K562 (cell line): ENCODE measurements around the gene LTBP4. TPM values are rescaled to one million over a fixed set of nuclear protein-coding genes. Genes with fewer than 3 reads are reported as not detected.
A peak's percentile ranks its signal among the peaks of the same experiment; 100 is the strongest.

Source experiments
- BCL6 ChIP-seq: fragments of 250-450 bp; sonication (Bioruptor Pico); IDR thresholded peaks from 2 replicates; pipeline ENCODE4 v1.4.0; 2020
- CBX5 ChIP-seq: IDR thresholded peaks from 2 replicates; pipeline ENCODE4 v1.6.1; 2014; ENCODE audit warnings: low read depth, borderline replicate concordance
- E2F6 ChIP-seq, 2 experiments: IDR thresholded peaks; 2 replicates each; pipeline ENCODE4 v1.6.1; 2011; ENCODE audit warnings: borderline replicate concordance in 1 of 2, control low read depth in 1 of 2, low read depth in 1 of 2, low read length in 1 of 2, mild to moderate bottlenecking in 1 of 2, mixed read lengths in 1 of 2, moderate library complexity in 1 of 2; ENCODE audit not compliant: insufficient read depth in 1 of 2, insufficient read length in 1 of 2, poor library complexity in 1 of 2, severe bottlenecking in 1 of 2; ENCODE audit errors: extremely low read depth in 1 of 2
- FOXM1 ChIP-seq, 2 experiments: fragments of 450-650 bp in 1 of 2; sonication (generic) in 1 of 2; formaldehyde crosslinking in 1 of 2; IDR thresholded peaks; 2 replicates each; pipeline versions ENCODE4 v1.6.1 to v1.9.0; 2017 to 2022; ENCODE audit warnings: low read depth in 2 of 2, mild to moderate bottlenecking in 2 of 2, missing genetic modification reagents in 1 of 2, moderate library complexity in 1 of 2
- HDGF ChIP-seq: fragments of 450-650 bp; IDR thresholded peaks from 2 replicates; pipeline ENCODE4 v1.6.1; 2016
- MCM5 ChIP-seq: fragments of 450-650 bp; IDR thresholded peaks from 2 replicates; pipeline ENCODE4 v1.6.1; 2016; ENCODE audit warnings: low read depth
- MXD1 ChIP-seq: fragments of 250-450 bp; sonication (Bioruptor Pico); IDR thresholded peaks from 2 replicates; pipeline ENCODE4 v1.8.0; 2021; ENCODE audit warnings: borderline replicate concordance, mild to moderate bottlenecking, moderate library complexity; ENCODE audit not compliant: poor library complexity, severe bottlenecking
- MYBL2 ChIP-seq, 2 experiments: fragments of 450-650 bp in 1 of 2; sonication (generic) in 1 of 2; formaldehyde crosslinking in 1 of 2; IDR thresholded peaks; 2 replicates each; pipeline versions ENCODE4 v1.6.1 to v1.8.1; 2017 to 2022; ENCODE audit warnings: borderline replicate concordance in 1 of 2, inconsistent platforms in 1 of 2, low read depth in 1 of 2, mild to moderate bottlenecking in 1 of 2, missing genetic modification reagents in 1 of 2, moderate library complexity in 1 of 2
- NEUROD1 ChIP-seq: fragments of 150-350 bp; IDR thresholded peaks from 2 replicates; pipeline ENCODE4 v1.6.1; 2014; ENCODE audit warnings: borderline replicate concordance, low read length, low read depth; ENCODE audit not compliant: partially characterized antibody
- POLR2B ChIP-seq: fragments of 450-650 bp; IDR thresholded peaks from 2 replicates; pipeline ENCODE4 v1.6.1; 2018; ENCODE audit warnings: low read depth; ENCODE audit not compliant: partially characterized antibody
- POLR2G ChIP-seq: fragments of 200-400 bp; formaldehyde crosslinking; IDR thresholded peaks from 2 replicates; pipeline ENCODE4 v1.6.1; 2017; ENCODE audit warnings: low read depth, mild to moderate bottlenecking, antibody characterized with exemption, low read length, moderate library complexity
- RB1 ChIP-seq: fragments of 450-650 bp; IDR thresholded peaks from 2 replicates; pipeline ENCODE4 v1.6.1; 2017; ENCODE audit warnings: low read depth, mild to moderate bottlenecking
- SIX5 ChIP-seq, 2 experiments: IDR thresholded peaks; 2 replicates each; pipeline ENCODE4 v1.6.1; 2011; ENCODE audit warnings: low read length in 2 of 2, borderline replicate concordance in 1 of 2, low read depth in 1 of 2, mild to moderate bottlenecking in 1 of 2, moderate library complexity in 1 of 2; ENCODE audit not compliant: insufficient read depth in 1 of 2
- SP2 ChIP-seq: IDR thresholded peaks from 2 replicates; pipeline ENCODE4 v1.6.1; 2011; ENCODE audit warnings: mild to moderate bottlenecking, low read depth, low read length, moderate library complexity; ENCODE audit not compliant: poor library complexity, severe bottlenecking; ENCODE audit errors: extremely low read depth
- SREBF1 ChIP-seq: fragments of 150-350 bp; IDR thresholded peaks from 2 replicates; pipeline ENCODE4 v1.6.1; 2014; ENCODE audit warnings: antibody characterized with exemption, low read depth, low read length, borderline replicate concordance
- TRIM24 ChIP-seq, 2 experiments: fragments of 450-650 bp; IDR thresholded peaks; 2 replicates each; pipeline ENCODE4 v1.6.1; 2016
- U2AF1 ChIP-seq: fragments of 200-400 bp; formaldehyde crosslinking; optimal IDR thresholded peaks from 2 replicates; pipeline ENCODE3; 2017; ENCODE audit warnings: mild to moderate bottlenecking, low read depth, low read length, moderate library complexity
- ZBTB7A ChIP-seq: IDR thresholded peaks from 2 replicates; pipeline ENCODE4 v1.6.1; 2011; ENCODE audit warnings: low read depth, mild to moderate bottlenecking, low read length, moderate library complexity, borderline replicate concordance; ENCODE audit not compliant: control insufficient read depth
- ZFP1 ChIP-seq: fragments of 450-650 bp; formaldehyde crosslinking; IDR thresholded peaks from 2 replicates; pipeline ENCODE4 v1.4.0; 2020; ENCODE audit warnings: mild to moderate bottlenecking, mixed read lengths
- ZNF146 ChIP-seq: IDR thresholded peaks from one replicate; pipeline ENCODE4 v1.6.1; 2018; ENCODE audit warnings: missing compliant biosample characterization; ENCODE audit not compliant: unreplicated experiment
- ZNF551 ChIP-seq: fragments of 250-450 bp; sonication (Bioruptor Pico); IDR thresholded peaks from 2 replicates; pipeline ENCODE4 v1.5.0; 2021; ENCODE audit warnings: mild to moderate bottlenecking, moderate library complexity
- ZNF583 ChIP-seq: fragments of 250-450 bp; sonication (Bioruptor Pico); IDR thresholded peaks from 2 replicates; pipeline ENCODE4 v1.4.0; 2020
- ZNF778 ChIP-seq: fragments of 450-650 bp; formaldehyde crosslinking; IDR thresholded peaks from 2 replicates; pipeline ENCODE4 v1.4.0; 2020; ENCODE audit warnings: mild to moderate bottlenecking, moderate library complexity
- polyA plus RNA-seq, 8 experiments: library from polyadenylated mRNA; depleted of rRNA in 4 of 8; stranded (reverse) in 5 of 8; unstranded in 3 of 8; fragments of >200 nt; fragmentation: Nextera tagmentation in 2 of 8; fragmentation: Illumina TruSeq in 1 of 8; extraction: Ambion mirVana in 2 of 8; extraction: Trizol in 1 of 8; gene quantifications; 2 replicates each; pipeline versions ENCODE4 v1.2.1 to v1.2.3, GENCODE V29; 2011 to 2014; ENCODE audit warnings: inconsistent platforms in 1 of 8, missing spikeins in 1 of 8
- total RNA-seq, 7 experiments: library from RNA; depleted of rRNA in 6 of 7; stranded (reverse); fragments of >200 nt in 6 of 7; fragmentation: Illumina TruSeq in 2 of 7; extraction: Trizol in 2 of 7; gene quantifications; 2 replicates each; pipeline versions ENCODE4 v1.2.1 to v1.2.3, GENCODE V29; 2011 to 2021; ENCODE audit warnings: low replicate concordance in 1 of 7

Gene LTBP4
- total and polyA plus RNA-seq, 9 of the 15 experiments (the other 6 are each of a cell fraction or from before 2014, with no cell fraction given), result 0.35 to 160 (median 31.6) TPM

- TF ChIP-seq ZNF551 (CRISPR knock-in tag) (no peak), ZNF583 (CRISPR knock-in tag) (no peak), ZNF146 (no peak), RB1 (peak; percentile 54; the same call in 1 of the 2 replicates), MXD1 (CRISPR knock-in tag) (no peak), TRIM24 (IDR thresholded peaks at IDR 0.05) (peak; percentile 11 to 81; a peak in 1 of 4 replicates), SIX5 (IDR thresholded peaks at IDR 0.05; ENCODE audit: borderline replicate concordance in 1 of 2, insufficient read depth in 1 of 2, low read depth in 1 of 2, low read length in 2 of 2) (no peak), POLR2G (peak; percentile 66), U2AF1 (no peak), ZBTB7A (0 out of 2 replicates have a peak, but pooled peaks have one; percentile 25), BCL6 (no peak), NEUROD1 (no peak), FOXM1 (IDR thresholded peaks at IDR 0.05; ENCODE audit: low read depth) (no peak), FOXM1 (CRISPR knock-in tag; IDR thresholded peaks at IDR 0.05; ENCODE audit: low read depth) (no peak; the same call in 1 of the 2 replicates), POLR2B (peak; percentile 29), CBX5 (no peak), SP2 (no peak), ZNF778 (CRISPR knock-in tag) (no peak), HDGF (peak; percentile 96), MCM5 (no peak), MYBL2 (IDR thresholded peaks at IDR 0.05; ENCODE audit: low read depth) (no peak), MYBL2 (CRISPR knock-in tag; IDR thresholded peaks at IDR 0.05; ENCODE audit: borderline replicate concordance) (no peak), E2F6 (IDR thresholded peaks at IDR 0.05; ENCODE audit: borderline replicate concordance in 1 of 2, extremely low read depth in 1 of 2, insufficient read depth in 1 of 2, insufficient read length in 1 of 2, low read depth in 1 of 2, low read length in 1 of 2, poor library complexity in 1 of 2, severe bottlenecking in 1 of 2) (peak; percentile 66 to 71), SREBF1 (no peak), ZFP1 (CRISPR knock-in tag) (no peak)
Observed at GRCh38 chr19:40613690-40614621, 12.8 kb downstream of the LTBP4 start (continued).
